Keratinocyte (primary cell): Measurements from ENCODE around the gene PAQR5. TPM values are rescaled to one million over a fixed set of nuclear protein-coding genes. Genes with fewer than 3 reads are reported as not detected.

Experiments used
- DNase-seq: peaks from one replicate; pipeline ENCODE4 v3.0.0-alpha.2; 2011; ENCODE audit warnings: low read depth, missing footprints, low spot score
- FAIRE-seq: peaks from 2 replicates; lab custom pipeline; 2011; peaks lifted over from hg19 to GRCh38; lab: Jason Lieb, UNC
- H2AFZ ChIP-seq: 2 replicates; pipeline ENCODE4 v1.6.0; 2012; ENCODE audit warnings: low read length, control low read depth, inconsistent platforms; ENCODE audit not compliant: control insufficient read depth
- H3K27ac ChIP-seq: 2 replicates; pipeline ENCODE4 v1.5.1; 2011; ENCODE audit warnings: low read length; ENCODE audit not compliant: control insufficient read depth, insufficient read depth
- H3K27me3 ChIP-seq: 3 replicates; pipeline ENCODE4 v1.6.0; 2011; ENCODE audit warnings: low read length; ENCODE audit not compliant: control insufficient read depth, insufficient read depth; ENCODE audit errors: extremely low read depth
- H3K36me3 ChIP-seq, 2 experiments: 2 replicates in 1 of 2; 3 replicates in 1 of 2; pipeline ENCODE4 v1.5.1; 2011; ENCODE audit warnings: low read length in 2 of 2, mild to moderate bottlenecking in 1 of 2; ENCODE audit not compliant: control insufficient read depth in 2 of 2, insufficient read depth in 2 of 2; ENCODE audit errors: extremely low read depth in 1 of 2
- H3K4me1 ChIP-seq: 3 replicates; pipeline ENCODE4 v1.5.1; 2011; ENCODE audit warnings: low read length; ENCODE audit not compliant: control insufficient read depth, insufficient read depth; ENCODE audit errors: extremely low read depth
- H3K4me2 ChIP-seq: 3 replicates; pipeline ENCODE4 v1.6.0; 2011; ENCODE audit warnings: low read depth, low read length; ENCODE audit not compliant: control insufficient read depth, insufficient read depth; ENCODE audit errors: extremely low read depth
- H3K4me3 ChIP-seq, 3 experiments: fragments of 200-600 bp in 1 of 3; sonication (generic) in 1 of 3; 2 replicates in 2 of 3; 3 replicates in 1 of 3; pipeline ENCODE4 v1.5.1; 2011 to 2016; ENCODE audit warnings: low read length in 3 of 3, mild to moderate bottlenecking in 3 of 3, control low read depth in 2 of 3, inconsistent platforms in 1 of 3, low read depth in 1 of 3, mixed read lengths in 1 of 3, mixed run types in 1 of 3, moderate library complexity in 1 of 3; ENCODE audit not compliant: control insufficient read depth in 2 of 3, insufficient read depth in 2 of 3; ENCODE audit errors: extremely low read depth in 1 of 3
- H3K79me2 ChIP-seq: 2 replicates; pipeline ENCODE4 v1.6.0; 2012; ENCODE audit warnings: low read length; ENCODE audit not compliant: control insufficient read depth, insufficient read depth
- H3K9ac ChIP-seq: 3 replicates; pipeline ENCODE4 v1.6.0; 2011; ENCODE audit warnings: low read length; ENCODE audit not compliant: control insufficient read depth, insufficient read depth; ENCODE audit errors: extremely low read depth
- H3K9me1 ChIP-seq: 3 replicates; pipeline ENCODE4 v1.6.0; 2011; ENCODE audit warnings: low read length; ENCODE audit not compliant: control insufficient read depth, insufficient read depth; ENCODE audit errors: extremely low read depth
- H3K9me3 ChIP-seq: 2 replicates; pipeline ENCODE4 v1.5.1; 2012; ENCODE audit warnings: low read depth, low read length; ENCODE audit not compliant: control insufficient read depth
- H4K20me1 ChIP-seq: 3 replicates; pipeline ENCODE4 v1.6.0; 2011; ENCODE audit warnings: low read length; ENCODE audit not compliant: control insufficient read depth, insufficient read depth; ENCODE audit errors: extremely low read depth
- CTCF ChIP-seq, 3 experiments: IDR thresholded peaks in 1 of 3; conservative IDR thresholded peaks in 1 of 3; optimal IDR thresholded peaks in 1 of 3; 2 replicates in 2 of 3; 3 replicates in 1 of 3; pipeline versions ENCODE3 to v1.5.1; 2011; ENCODE audit warnings: low read length in 3 of 3, mild to moderate bottlenecking in 3 of 3, moderate library complexity in 2 of 3, control low read depth in 1 of 3, inconsistent platforms in 1 of 3; ENCODE audit not compliant: insufficient read depth in 2 of 3; ENCODE audit errors: extremely low read depth in 1 of 3
- EZH2 ChIP-seq: IDR thresholded peaks from one replicate; pipeline ENCODE4 v1.6.1; 2012; ENCODE audit warnings: inconsistent platforms, mild to moderate bottlenecking, low read length, moderate library complexity
- dilution Hi-C: fragments of 300-500 bp; cut with MboI; formaldehyde crosslinking; loops from one replicate; pipeline ENCODE4 v1.7.0; 2020; ENCODE audit warnings: low sequenced_read_pairs; ENCODE audit not compliant: extremely low pct_ligation_motif_present
- polyA plus RNA-seq, 5 experiments: library from polyadenylated mRNA; depleted of rRNA in 3 of 5; stranded (reverse) in 3 of 5; stranded (forward) in 1 of 5; unstranded in 1 of 5; fragments of >200 nt; gene quantifications; 1 replicate in 1 of 5; 2 replicates in 3 of 5; 3 replicates in 1 of 5; pipeline versions ENCODE4 v1.2.1 to v1.2.3, GENCODE V29; 2011 to 2012; ENCODE audit warnings: missing spikeins in 2 of 5, low read depth in 1 of 5, low replicate concordance in 1 of 5

Gene PAQR5
- polyA plus RNA-seq, 1 donor (not counting 4 experiments of a cell fraction or from before 2014, with no cell fraction given) = 0.30 TPM

- no peak for FAIRE-seq
These were observed 135.1 kb downstream of the PAQR5 start for GRCh38 chr15:69433831-69434230.

GRCh38 chr15:69434238-69434637 lies 135.5 kb downstream of the PAQR5 start:
- H3K27me3 ChIP-seq = no peaks in the 10 kb centered on the region
- no peak overlapping the region for H3K4me2 ChIP-seq
- H3K27ac ChIP-seq = no peak overlapping the region
- no peaks in the 10 kb centered on the region for H4K20me1 ChIP-seq
- H3K9ac ChIP-seq = no peak overlapping the region
- H3K9me1 ChIP-seq = no peaks in the 10 kb centered on the region
- peaks cover 6 to 28% of the 10 kb centered on the region in 2 experiments for H3K36me3 ChIP-seq
- DNase-seq = no peak
- H3K4me1 ChIP-seq = no peaks in the 10 kb centered on the region
- dilution Hi-C loops = no loop called here
- TF ChIP-seq EZH2 (no peak), CTCF (optimal IDR thresholded peaks at IDR 0.05 in 1 of 3, IDR thresholded peaks at IDR 0.05 in 1 of 3, conservative IDR thresholded peaks at IDR 0.05 in 1 of 3; ENCODE audit: extremely low read depth in 1 of 3, insufficient read depth in 2 of 3, low read length in 3 of 3) (no peak)
- no peaks in the 10 kb centered on the region for H3K9me3 ChIP-seq
- H2AFZ ChIP-seq = no peak overlapping the region
- no peak overlapping the region for H3K4me3 ChIP-seq
- H3K79me2 ChIP-seq = peaks cover 13% of the 10 kb centered on the region
- FAIRE-seq = no peak

More at GRCh38 chr15:69433831-69434230, 135.1 kb downstream of the PAQR5 start:
- no peak for TF ChIP-seq CTCF (optimal IDR thresholded peaks at IDR 0.05 in 1 of 3, IDR thresholded peaks at IDR 0.05 in 1 of 3, conservative IDR thresholded peaks at IDR 0.05 in 1 of 3; ENCODE audit: extremely low read depth in 1 of 3, insufficient read depth in 2 of 3, low read length in 3 of 3)
- no peak for TF ChIP-seq EZH2
- no peak overlapping the region for H2AFZ ChIP-seq
- H3K9me1 ChIP-seq = no peaks in the 10 kb centered on the region
- no peak for DNase-seq
- H3K36me3 ChIP-seq = peaks cover 8 to 28% of the 10 kb centered on the region in 2 experiments
- H3K4me3 ChIP-seq = no peak overlapping the region
- no peaks in the 10 kb centered on the region for H3K9me3 ChIP-seq
- no peaks in the 10 kb centered on the region for H4K20me1 ChIP-seq
- H3K27me3 ChIP-seq = no peaks in the 10 kb centered on the region
- no peak overlapping the region for H3K4me2 ChIP-seq
- H3K4me1 ChIP-seq = no peaks in the 10 kb centered on the region
- no peak overlapping the region for H3K27ac ChIP-seq
- H3K9ac ChIP-seq = no peak overlapping the region
- dilution Hi-C loops = no loop called here
- H3K79me2 ChIP-seq = peaks cover 13% of the 10 kb centered on the region
